NT2/D1 (cell line): Measurements from ENCODE around the gene ZMYND19.
A peak's percentile ranks its signal among the peaks of the same experiment; 100 is the strongest.

Experiments used
- DNase-seq: peaks from one replicate; pipeline ENCODE4 v3.0.0-alpha.2; 2011; ENCODE audit warnings: low read depth, low spot score
- H3K27me3 ChIP-seq: 2 replicates; pipeline ENCODE4 v1.6.0; 2011; ENCODE audit warnings: mild to moderate bottlenecking; ENCODE audit not compliant: insufficient read length, insufficient read depth
- H3K36me3 ChIP-seq: 2 replicates; pipeline ENCODE4 v1.6.1; 2011; ENCODE audit warnings: mild to moderate bottlenecking, low read length, mixed read lengths; ENCODE audit not compliant: insufficient read depth, insufficient read length
- H3K4me1 ChIP-seq: 2 replicates; pipeline ENCODE4 v1.5.1; 2011; ENCODE audit not compliant: insufficient read depth, insufficient read length
- H3K4me3 ChIP-seq: 2 replicates; pipeline ENCODE4 v1.5.1; 2011; ENCODE audit warnings: low read depth; ENCODE audit not compliant: insufficient read length
- H3K9ac ChIP-seq: 2 replicates; pipeline ENCODE4 v1.6.0; 2011; ENCODE audit warnings: low read depth; ENCODE audit not compliant: insufficient read length
- H3K9me3 ChIP-seq: 2 replicates; pipeline ENCODE4 v1.5.1; 2011; ENCODE audit warnings: mild to moderate bottlenecking, low read length; ENCODE audit not compliant: insufficient read depth
- SUZ12 ChIP-seq: IDR thresholded peaks from 2 replicates; pipeline ENCODE4 v1.6.1; 2011; ENCODE audit not compliant: insufficient read length, insufficient read depth; ENCODE audit errors: extremely low read depth
- YY1 ChIP-seq: IDR thresholded peaks from 2 replicates; pipeline ENCODE4 v1.6.1; 2011; ENCODE audit not compliant: insufficient read length, insufficient read depth
- ZNF274 ChIP-seq: IDR thresholded peaks from 2 replicates; pipeline ENCODE4 v1.6.1; 2011; ENCODE audit warnings: mild to moderate bottlenecking, low read depth, low read length

Gene ZMYND19

DNA sequence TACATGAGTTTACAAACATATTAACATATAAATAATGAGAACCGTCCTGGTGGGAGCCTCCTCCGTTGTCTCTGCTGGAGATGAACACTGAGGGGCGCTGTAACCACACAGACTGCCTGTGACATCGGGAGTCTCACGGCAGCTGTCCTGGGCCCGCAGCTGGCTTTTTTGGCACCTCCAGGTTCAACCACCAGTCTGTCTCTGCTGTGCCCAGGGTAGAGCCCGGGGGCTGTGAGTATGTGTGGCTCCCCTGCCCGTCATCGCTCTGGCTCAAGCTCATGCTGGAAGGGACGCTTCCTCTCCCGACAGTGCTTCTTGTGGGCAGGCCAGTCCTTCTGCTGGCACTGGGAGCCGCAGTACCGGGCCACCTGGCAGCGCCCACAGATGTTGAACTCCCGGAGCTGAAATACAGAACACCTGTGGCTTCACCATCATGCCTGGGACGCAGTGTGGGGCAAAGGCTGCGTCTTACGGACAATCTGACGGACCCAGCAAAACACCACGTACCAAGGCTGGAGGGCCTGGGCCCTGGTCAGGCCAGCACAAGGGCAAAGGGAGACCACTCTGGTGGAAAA, 7.9 kb downstream of the ZMYND19 start:
- Histone ChIP-seq H3K36me3 (peaks cover 76% of the 10 kb centered on the region), H3K4me1 (peaks cover 26% of the 10 kb centered on the region), H3K27me3 (no peaks in the 10 kb centered on the region), H3K9ac (peak overlapping the region; percentile 13), H3K9me3 (no peaks in the 10 kb centered on the region), H3K4me3 (no peak overlapping the region)
- DNase-seq: no peak
- TF ChIP-seq YY1: no peak
- no peak for TF ChIP-seq ZNF274
- no peak for TF ChIP-seq SUZ12

DNA sequence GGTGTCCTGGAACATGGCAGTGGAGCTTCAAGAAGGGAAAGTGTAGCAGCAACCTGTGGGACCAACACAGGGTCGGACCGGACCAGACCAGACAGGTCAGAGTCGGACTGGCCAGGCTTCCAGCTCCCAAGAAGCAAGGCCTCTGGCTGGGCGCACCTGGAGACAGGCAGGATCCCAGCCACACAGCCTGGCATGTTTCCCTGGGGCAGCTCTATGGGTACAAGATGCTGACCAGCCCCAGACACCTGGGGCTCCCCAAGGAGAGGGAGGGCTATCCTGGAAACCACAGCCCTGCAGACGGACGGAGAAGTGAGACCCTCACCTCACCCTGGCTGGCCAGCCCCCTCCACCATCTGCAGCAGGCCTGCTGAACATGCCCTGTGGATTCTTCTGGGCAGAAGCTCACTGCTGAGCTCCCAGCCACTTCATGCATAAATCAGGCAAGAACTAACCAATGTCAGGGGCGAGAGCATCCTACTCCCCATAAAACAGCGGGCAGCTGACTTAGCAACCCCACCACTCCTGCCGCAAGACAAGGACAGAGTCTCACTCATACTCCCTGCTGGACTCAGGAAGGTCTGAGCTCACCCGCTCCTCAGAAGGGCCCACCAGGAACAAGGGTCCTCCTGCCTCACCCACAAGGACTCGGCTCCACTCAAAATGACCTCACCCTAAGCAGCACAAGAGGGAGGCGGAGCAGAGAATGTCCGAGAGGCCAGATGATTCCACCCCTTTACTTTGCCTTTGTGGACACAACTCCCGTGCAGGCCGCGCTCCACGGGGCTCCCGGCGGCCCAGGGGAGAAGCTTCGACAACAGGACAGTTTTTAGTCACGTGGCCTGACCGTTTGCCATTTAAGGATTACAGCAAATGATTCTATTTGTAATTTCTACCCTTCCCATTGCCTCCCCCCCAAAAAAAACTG, 8.7 kb downstream of the ZMYND19 start:
- no peak overlapping the region for H3K4me3 ChIP-seq
- H3K9me3 ChIP-seq: no peaks in the 10 kb centered on the region
- DNase-seq: no peak
- H3K27me3 ChIP-seq: no peaks in the 10 kb centered on the region
- TF ChIP-seq ZNF274 (no peak), YY1 (no peak), SUZ12 (no peak)
- peaks cover 76% of the 10 kb centered on the region for H3K36me3 ChIP-seq
- H3K9ac ChIP-seq: peak overlapping the region; percentile 44
- H3K4me1 ChIP-seq: peaks cover 24% of the 10 kb centered on the region

DNA sequence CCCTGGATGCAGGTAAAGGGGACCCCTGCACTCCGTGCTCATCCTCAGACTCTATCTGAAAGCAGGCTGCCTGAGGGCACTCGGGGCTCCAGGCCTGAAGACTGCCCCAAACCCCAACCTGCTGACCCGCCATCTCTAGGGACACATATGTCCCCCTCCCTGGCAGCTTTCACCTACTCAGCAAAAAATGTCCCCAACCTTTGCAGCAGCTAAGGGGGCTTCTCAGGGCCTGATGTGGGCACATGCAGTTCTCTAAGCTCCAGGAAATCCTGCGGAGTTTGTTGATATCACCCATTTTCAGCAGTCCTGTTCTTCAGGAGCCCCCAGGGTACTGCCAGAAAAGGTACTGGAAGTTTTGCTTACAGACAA, 9.4 kb downstream of the ZMYND19 start:
- H3K9me3 ChIP-seq: no peaks in the 10 kb centered on the region
- peak overlapping the region; percentile 44 for H3K9ac ChIP-seq
- H3K27me3 ChIP-seq: no peaks in the 10 kb centered on the region
- no peak overlapping the region for H3K4me3 ChIP-seq
- DNase-seq: no peak
- H3K36me3 ChIP-seq: peaks cover 76% of the 10 kb centered on the region
- peaks cover 24% of the 10 kb centered on the region for H3K4me1 ChIP-seq
- TF ChIP-seq ZNF274 (no peak), SUZ12 (no peak), YY1 (no peak)

DNA sequence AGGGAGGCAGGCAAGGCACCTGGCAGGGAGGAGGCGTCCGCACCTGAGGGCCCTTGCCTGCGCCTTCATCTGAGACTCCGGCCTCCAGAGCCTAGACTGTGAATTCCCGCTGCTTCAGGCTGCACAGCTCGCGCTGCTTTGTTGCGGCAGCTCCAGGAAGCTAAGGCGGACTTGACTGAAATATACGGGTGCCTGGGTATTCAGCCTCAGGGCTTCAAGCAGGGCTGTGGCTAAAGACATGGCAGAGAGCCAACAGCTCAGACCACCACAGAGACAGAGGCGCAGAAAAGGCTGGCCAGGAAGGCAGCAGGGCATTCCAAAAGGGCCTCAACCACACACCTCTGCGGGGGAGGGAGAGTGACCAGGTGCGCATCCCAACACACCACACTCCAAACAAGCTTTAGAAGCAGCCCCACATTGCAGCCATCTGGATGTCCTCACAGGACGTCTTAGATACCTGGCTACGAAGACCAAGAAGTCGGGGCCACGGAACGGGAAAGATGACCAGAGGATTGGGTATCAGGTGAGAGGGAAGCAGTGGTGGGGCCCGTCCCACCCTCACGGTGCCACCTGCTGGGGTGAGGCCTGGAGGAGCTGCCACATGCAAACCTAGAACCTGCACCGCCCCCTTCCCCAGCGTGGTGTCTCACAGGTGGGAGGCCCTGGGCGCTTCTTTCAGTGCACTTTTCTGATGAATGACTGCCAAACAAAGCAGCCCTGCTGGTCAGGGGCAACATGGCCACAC, 9.9 kb downstream of the ZMYND19 start:
- no peaks in the 10 kb centered on the region for H3K27me3 ChIP-seq
- peaks cover 76% of the 10 kb centered on the region for H3K36me3 ChIP-seq
- TF ChIP-seq YY1: no peak
- no peak for TF ChIP-seq ZNF274
- TF ChIP-seq SUZ12: no peak
- peaks cover 24% of the 10 kb centered on the region for H3K4me1 ChIP-seq
- no peak overlapping the region for H3K4me3 ChIP-seq
- H3K9ac ChIP-seq: peak overlapping the region; percentile 58
- no peak for DNase-seq
- H3K9me3 ChIP-seq: no peaks in the 10 kb centered on the region

DNA sequence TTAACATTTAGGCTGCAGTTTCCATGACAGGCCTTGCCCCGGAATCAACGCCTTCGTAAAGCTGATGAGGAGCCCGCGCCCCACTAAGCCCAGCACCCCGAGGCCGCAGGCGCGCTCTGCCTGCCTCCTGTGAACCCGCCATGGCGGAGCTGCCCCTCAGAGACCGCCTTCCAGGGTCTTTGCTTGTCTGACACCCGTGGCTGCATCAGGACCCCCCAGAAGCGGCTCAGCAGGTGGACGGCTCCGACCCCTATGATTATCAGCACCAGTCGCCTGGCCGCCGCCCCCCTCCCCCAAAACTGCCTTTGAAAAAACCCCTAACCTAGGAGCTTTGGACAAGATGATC, 11.1 kb downstream of the ZMYND19 start:
- peak overlapping the region; percentile 10 for H3K4me3 ChIP-seq
- TF ChIP-seq ZNF274: no peak
- TF ChIP-seq SUZ12: no peak
- TF ChIP-seq YY1: no peak
- peaks cover 24% of the 10 kb centered on the region for H3K4me1 ChIP-seq
- no peaks in the 10 kb centered on the region for H3K27me3 ChIP-seq
- DNase-seq: no peak
- H3K36me3 ChIP-seq: peaks cover 76% of the 10 kb centered on the region
- peak overlapping the region; percentile 73 for H3K9ac ChIP-seq
- no peaks in the 10 kb centered on the region for H3K9me3 ChIP-seq

DNA sequence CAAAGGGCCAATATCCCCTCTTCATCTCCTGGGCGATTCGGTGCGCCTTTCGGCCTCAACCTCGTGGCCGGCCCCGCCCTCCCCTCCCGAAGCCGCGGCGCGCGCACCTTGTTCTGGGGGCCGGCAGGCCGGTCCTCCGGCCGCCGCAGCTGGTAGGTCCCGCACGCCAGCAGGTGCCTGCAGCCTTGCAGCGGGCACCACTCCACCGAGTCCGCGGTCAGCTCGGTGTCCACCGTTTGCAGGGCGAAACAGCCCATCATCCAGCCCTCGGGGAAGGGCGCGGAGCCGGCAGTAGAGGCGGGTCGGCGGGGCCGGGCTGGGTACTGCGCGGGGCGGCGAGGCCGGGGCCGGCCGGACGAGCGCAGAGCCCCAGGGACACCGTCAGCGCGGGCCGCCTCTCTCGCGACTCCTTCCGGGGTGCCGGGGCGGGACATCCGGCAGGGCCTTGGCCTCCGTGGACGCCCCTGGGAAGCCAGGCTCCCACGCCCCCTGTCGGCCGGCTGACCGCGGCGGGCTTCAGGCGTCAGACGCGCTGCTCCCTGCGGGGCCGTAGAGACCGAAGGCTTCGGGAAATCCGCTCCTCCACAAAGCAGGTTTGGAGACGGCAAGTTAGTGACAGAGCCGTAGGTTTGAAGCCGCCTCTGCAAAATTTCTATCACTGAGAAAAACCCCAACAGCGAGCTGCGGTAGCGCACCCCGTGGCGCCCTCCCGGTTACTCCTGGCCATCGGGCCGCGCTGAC, 11.6 kb downstream of the ZMYND19 start, which contains the start of gene DPH7:
Gene DPH7 (minus strand): TSS at position 408 of the 741 bp plus-strand sequence. CDS start 148 bp downstream, at position 260.
- peaks cover 76% of the 10 kb centered on the region for H3K36me3 ChIP-seq

More for the DNA sequence above, 11.6 kb downstream of the ZMYND19 start, which contains the start of gene DPH7:
- Histone ChIP-seq H3K4me1 (peaks cover 24% of the 10 kb centered on the region), H3K4me3 (peak within 1 kb of the TSS; percentile 94), H3K9me3 (no peaks in the 10 kb centered on the region), H3K9ac (peak within 1 kb of the TSS; percentile 97), H3K27me3 (no peaks in the 10 kb centered on the region)
- TF ChIP-seq ZNF274 (no peak), SUZ12 (no peak), YY1 (no peak)
- peak; percentile 90 for DNase-seq
